GM21723 (cell line): ENCODE results near the gene UBR3.
A peak's percentile ranks its signal among the peaks of the same experiment; 100 is the strongest.

ENCODE experiments used
- ATAC-seq: cut with Tn5 transposase; IDR thresholded peaks from one replicate; pipeline ENCODE4 v1.9.1; 2021; ENCODE audit warnings: mild to moderate bottlenecking, moderate library complexity; ENCODE audit not compliant: unreplicated experiment

Gene UBR3

GRCh38 chr2:170039401-170040172 lies 212.3 kb downstream of the UBR3 start:
- ATAC-seq = no peak

DNA sequence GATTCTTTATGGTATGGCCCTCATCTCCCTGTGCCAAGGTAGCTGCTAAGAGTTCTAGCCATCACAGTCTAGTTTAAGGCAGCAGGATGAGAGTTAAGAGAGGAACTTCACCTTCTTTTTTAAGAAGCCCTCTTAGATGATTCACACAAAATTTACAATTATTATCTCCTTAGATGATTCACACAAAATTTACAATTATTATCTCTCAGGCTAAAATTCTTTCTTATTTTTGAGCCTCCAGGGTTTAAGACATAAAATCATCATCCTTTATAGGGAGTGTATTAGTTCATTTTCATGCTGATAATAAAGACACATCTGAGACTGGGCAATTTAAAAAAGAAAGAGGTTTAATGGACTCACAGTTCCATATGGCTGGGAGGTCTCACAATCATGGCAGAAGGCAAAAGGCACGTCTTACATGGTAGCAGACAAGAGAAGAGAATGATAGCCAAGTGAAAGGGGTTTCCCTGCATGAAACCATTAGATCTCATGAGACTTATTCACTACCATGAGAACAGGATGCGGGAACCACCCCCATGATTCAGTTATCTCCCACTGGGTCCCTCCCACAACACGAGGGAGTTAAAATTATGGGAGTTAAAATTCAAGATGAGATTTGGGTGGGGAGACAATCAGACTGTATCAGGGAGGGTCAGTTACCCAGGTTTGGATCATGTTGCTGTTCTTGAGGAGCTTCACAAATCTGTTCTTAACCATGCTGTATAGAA lies 217.7 kb downstream of the UBR3 start:
- ATAC-seq = no peak

GRCh38 chr2:170047331-170048065 lies 220.2 kb downstream of the UBR3 start:
- no peak for ATAC-seq

- ATAC-seq = no peak
Observed at GRCh38 chr2:170052151-170052550, 224.9 kb downstream of the UBR3 start.

DNA sequence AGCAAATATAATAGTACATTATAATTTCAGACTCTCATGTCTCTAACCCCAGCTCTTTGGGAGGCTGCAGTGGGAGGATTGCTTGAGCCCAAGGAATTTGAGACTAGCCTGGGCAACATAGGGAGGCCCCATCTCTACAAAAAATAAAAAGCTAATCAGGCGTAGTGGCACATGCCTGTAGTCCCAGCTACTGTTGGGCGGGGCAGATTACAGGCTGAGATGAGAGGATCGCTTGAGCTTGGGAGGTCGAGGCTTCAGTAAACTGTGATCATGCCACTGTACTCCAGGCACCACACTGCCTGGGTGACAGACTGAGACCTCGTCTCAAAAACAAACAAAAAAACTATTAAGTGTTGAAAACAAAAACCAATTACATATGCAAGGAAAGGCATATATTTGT lies 227.7 kb downstream of the UBR3 start:
- ATAC-seq = no peak

DNA sequence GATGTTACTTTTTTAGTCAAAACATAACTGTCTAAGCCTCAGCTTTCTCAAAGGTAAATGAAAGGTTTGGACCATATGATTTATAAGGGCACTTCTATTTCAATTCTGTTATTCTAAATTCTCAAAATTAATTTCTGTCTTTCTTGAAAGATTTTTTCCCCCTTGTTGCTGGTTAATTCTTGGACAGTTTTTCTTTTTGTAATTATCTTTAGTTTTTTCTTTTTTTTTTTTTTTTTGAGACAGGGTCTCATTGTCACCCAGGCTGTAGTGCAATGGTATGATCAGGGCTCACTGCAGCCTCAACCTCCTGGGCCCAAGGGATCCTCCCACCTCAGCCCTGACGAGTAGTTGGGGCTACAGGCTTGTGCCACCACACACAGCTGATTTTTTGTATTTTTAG lies 229.6 kb downstream of the UBR3 start:
- ATAC-seq = no peak

DNA sequence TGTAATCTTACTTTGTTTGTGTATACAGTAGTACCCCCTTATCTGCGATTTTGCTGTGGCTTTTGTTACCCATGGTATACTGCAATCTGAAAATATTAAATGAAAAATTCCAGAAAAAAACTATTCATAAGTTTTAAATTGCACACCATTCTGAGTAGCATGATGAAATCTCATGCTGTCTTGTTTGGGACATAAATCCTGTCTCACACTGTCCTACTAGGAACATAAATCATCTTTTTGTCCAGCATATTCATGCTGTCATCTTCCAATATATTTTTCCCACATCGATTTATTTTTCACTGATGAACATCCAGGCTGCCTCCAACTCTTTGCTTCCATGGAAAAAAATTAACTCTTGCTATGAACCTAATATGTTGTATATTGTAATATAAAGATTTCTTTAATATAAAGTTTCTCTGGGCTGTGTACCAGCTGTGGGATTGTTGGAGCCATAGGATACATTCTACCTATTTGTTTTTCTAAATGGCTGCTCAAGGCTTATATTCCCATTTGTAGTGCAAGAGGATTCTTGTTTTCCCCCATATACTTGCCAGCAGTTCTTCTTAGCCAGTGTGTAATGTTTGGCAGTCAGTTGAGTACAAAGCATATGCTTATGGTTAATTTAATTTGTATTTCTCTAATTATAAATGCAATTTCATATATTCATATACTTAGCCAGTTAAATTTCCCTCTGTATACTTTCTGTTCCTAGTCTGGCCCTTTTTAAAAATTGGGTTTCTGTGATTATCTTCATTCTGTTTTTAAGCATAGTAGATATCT lies 236.4 kb downstream of the UBR3 start:
- no peak for ATAC-seq

DNA sequence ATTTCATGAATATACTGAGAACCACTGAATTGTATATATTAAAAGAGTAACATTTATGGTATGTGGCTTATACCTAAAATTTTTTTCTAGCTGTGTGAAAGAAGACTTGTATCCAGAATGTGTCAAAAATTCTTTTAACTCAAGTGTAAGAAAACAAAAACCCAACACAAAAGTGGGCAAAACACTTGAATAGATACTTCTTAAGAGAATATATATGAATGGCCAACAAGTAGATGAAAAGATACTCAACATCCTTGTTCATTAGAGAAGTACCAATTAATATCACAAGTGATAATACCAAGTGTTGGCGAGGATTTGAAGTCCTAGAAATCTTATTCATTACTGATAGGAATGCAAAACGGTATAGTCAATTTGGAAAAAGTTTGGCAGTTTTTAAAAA lies 243.5 kb downstream of the UBR3 start:
- no peak for ATAC-seq

DNA sequence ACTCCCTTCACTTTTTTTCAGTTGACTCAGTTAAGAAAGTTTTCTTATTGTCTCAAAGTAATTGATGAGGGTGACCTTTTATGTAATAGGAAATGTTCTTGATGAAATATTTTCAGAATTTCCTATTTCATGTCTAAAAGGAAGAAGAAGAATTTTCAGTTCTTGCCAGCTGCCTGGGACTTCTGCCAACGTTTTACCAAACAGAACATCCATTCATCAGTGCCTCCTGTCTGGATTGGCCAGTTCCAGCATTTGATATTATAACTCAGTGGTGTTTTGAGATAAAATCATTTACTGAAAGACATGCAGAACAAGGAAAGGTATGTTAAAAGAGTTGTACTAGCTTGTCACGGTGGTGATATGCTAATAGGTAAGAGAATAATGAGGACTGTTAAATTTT lies 246.0 kb downstream of the UBR3 start:
- ATAC-seq = no peak

GRCh38 chr2:170076189-170076588 lies 248.9 kb downstream of the UBR3 start:
- ATAC-seq = peak; percentile 52

GRCh38 chr2:170077830-170078569 lies 250.7 kb downstream of the UBR3 start:
- ATAC-seq = no peak

GRCh38 chr2:170084820-170085491 lies 257.7 kb downstream of the UBR3 start:
- ATAC-seq = no peak

- no peak for ATAC-seq
Observed at GRCh38 chr2:170086117-170086688, 258.9 kb downstream of the UBR3 start.

DNA sequence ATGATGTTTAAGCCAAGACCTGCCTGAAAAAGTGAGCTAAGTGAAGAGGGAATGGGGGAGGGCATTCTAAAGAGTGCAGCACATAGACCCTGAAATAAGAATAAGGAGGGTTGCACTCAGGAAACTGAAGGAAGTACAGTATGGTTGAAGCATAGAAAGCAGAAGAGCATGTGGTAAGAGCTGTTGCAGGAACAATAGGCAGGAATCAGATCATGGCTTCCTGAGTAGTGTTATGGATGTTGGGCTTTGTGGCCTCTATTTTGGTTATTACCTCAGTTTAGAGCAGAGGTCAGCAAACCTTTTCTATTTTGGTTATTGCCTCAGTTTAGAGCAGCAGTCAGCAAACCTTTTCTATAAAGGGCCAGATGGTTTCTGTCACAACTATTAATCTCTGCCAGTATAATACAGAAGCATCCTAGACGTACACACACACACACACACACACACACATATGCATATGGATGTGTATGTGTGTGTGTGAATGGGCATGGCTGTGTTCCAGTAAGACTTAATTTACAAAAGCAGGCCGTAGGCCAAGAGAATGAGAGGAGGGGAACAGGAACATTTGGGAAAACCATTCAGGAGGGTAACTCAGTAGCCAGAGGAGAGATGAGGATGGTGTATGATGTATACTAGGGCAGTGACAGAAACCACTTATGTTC lies 259.6 kb downstream of the UBR3 start:
- ATAC-seq = no peak

DNA sequence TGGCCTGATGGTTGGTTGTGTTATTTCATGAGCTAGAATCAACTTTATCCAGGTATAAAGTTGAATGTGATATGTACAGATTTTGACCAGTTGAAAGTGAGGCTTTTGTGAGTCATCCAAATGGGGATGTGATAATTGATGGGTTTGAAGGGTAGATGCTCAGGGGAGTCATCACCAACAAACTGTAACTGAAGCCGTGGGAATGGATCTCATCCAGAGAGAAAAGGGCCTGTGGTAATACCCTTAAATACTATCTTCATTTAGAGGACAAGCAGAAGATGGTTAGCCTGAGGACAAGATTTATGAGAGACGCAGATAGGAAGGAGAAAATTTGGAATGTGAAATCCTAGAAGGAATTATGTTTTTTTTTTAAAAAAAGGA lies 260.1 kb downstream of the UBR3 start:
- no peak for ATAC-seq

DNA sequence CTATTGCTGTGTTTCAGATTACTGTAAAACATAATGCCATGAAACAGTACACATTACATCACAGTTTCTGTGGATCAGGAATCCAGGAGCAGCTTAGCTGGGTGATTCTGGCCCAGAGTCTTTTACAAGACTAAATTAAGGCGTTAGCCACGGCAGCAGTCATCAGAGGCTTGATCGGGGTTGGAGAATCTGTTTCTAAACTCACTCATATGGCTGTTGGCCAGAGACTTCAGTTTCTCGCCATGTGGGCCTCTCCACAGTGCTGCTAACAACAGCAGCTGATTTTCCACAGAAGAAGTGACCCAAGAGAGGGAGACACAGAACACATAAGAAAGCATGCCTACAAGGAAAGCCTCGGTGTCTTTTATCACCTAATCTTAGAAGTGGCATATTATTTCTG lies 261.5 kb downstream of the UBR3 start:
- no peak for ATAC-seq

DNA sequence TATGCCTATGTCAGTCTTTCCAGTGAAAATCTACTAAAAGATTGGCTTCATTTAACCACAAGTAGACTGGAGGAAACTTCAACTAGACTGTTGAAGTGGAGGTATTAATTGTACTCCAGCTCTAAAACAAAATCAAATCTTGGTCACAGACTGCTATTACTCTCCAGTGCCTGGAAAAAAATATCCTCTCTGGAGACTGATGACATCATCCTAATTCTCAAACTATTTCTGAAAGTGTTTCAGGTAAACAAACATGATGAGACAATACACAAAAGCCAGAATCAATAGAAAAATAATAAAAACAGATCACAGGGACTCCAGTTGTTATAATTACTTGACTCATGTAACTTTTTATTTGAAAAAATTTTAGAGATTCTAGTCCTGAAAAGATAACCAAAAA lies 263.0 kb downstream of the UBR3 start:
- ATAC-seq = no peak

- no peak for ATAC-seq
Observed at GRCh38 chr2:170091436-170091835, 264.2 kb downstream of the UBR3 start.
